CD4-positive, alpha-beta T cell treated with Interleukin-17A for 1 hour (primary cell): ENCODE data around the gene ADI1.
A peak's percentile ranks its signal among the peaks of the same experiment; 100 is the strongest.

Experiments used
- DNase-seq: peaks from one replicate; pipeline ENCODE4 v3.0.0-alpha.2; 2020

The ADI1 gene, protein sequence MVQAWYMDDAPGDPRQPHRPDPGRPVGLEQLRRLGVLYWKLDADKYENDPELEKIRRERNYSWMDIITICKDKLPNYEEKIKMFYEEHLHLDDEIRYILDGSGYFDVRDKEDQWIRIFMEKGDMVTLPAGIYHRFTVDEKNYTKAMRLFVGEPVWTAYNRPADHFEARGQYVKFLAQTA

GRCh38 chr2:3519255-3520205 is at the start of gene ADI1:
ADI1 (minus strand) TSS chr2:3519531; CDS start chr2:3519487, 44 bp downstream.
- peak; percentile 79 for DNase-seq

DNA sequence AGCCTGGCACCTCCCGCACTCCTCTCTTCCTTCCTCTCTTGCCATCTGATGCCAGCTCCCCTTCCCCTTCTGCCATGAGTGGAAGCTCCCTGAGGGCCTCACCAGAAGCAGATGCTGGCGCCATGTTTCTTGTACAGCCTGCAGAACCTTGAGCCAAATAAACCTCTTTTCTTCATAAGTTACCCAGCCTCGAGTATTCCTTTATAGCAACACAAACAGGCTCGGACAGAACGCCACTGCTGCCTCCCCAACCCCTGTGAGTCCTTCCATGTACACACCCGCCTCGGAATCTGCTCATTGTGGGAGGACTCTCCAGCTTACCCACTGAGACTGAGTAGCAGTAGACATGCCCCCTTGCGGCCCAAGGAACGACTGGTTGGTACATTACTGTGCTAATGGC is 47.5 kb upstream of the ADI1 start:
- no peak for DNase-seq

GRCh38 chr2:3565117-3565516 is 45.8 kb upstream of the ADI1 start:
- no peak for DNase-seq

DNA sequence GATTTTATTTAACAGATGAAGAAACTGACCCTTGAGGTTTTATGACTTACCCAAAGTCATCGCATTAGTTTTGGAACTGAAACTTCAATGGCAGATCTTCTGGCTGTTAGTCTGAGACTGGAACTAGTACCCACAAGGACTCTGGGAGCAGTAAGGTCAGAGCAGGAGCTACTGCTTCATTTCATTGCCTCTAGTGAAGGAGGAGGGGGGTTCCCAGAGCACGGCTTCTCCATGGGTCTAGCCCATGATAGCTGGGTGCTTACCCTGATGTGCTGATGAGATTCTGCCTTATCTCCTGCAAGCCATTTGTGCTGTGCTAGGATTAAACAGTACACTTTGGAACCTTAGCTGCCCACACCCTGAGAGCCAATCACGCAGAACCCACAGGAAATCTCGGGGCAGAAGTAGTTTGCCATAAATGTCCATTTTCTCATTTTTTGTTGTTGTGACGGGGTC is 44.2 kb upstream of the ADI1 start:
- DNase-seq = no peak

- DNase-seq = peak; percentile 97
Observed at GRCh38 chr2:3558205-3559014, 39.1 kb upstream of the ADI1 start, which contains the start of gene RNASEH1. RNASEH1 (minus strand) TSS chr2:3558333; CDS start chr2:3558260, 73 bp downstream.

- DNase-seq = no peak
Observed at GRCh38 chr2:3557639-3558204, 38.4 kb upstream of the ADI1 start.

DNA sequence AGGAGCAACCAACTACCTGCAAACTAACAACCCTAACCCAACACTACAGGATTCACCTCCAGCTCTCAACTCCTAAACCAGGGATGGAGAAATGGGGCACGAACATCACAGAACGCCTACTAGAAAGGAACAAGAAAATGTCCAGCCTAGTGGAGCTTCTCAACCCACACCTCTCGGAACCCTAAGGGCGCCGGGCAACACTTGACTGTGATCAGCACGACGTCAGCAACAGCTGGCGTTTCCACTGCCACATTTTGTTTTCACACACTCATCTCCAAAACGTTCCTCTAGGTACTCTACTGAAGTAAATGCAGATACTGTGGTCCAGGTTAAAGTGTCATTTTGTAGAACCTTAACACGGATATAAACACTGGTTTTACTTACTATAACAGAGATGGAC is 34.6 kb upstream of the ADI1 start:
- DNase-seq = no peak

GRCh38 chr2:3547915-3548314 is 28.6 kb upstream of the ADI1 start:
- DNase-seq = no peak

GRCh38 chr2:3545788-3546478 is 26.6 kb upstream of the ADI1 start:
- DNase-seq = no peak

- DNase-seq = no peak
Observed at GRCh38 chr2:3543023-3543683, 23.8 kb upstream of the ADI1 start.

- DNase-seq = no peak
Observed at GRCh38 chr2:3542107-3542506, 22.8 kb upstream of the ADI1 start.

DNA sequence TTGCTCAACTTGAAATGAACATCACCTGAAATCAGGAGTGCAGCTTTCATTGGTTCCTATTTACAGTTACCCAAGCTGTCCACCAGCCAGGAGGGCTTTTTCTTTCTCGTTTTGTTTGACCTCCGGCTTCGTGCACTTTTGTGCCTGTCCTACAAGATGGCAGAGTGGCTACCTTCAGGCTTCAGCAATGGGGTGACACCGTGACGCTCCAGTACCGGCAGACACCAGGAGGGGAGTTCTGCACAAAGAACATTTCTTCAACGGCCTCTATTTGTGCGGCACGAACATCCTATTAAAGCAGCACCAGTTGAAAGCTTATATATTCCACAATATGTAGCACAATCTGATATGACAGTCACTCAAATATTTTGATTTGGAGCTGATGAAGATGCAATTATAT is 20.5 kb upstream of the ADI1 start:
- no peak for DNase-seq

- DNase-seq = no peak
Observed at GRCh38 chr2:3536682-3537632, 17.6 kb upstream of the ADI1 start.

DNA sequence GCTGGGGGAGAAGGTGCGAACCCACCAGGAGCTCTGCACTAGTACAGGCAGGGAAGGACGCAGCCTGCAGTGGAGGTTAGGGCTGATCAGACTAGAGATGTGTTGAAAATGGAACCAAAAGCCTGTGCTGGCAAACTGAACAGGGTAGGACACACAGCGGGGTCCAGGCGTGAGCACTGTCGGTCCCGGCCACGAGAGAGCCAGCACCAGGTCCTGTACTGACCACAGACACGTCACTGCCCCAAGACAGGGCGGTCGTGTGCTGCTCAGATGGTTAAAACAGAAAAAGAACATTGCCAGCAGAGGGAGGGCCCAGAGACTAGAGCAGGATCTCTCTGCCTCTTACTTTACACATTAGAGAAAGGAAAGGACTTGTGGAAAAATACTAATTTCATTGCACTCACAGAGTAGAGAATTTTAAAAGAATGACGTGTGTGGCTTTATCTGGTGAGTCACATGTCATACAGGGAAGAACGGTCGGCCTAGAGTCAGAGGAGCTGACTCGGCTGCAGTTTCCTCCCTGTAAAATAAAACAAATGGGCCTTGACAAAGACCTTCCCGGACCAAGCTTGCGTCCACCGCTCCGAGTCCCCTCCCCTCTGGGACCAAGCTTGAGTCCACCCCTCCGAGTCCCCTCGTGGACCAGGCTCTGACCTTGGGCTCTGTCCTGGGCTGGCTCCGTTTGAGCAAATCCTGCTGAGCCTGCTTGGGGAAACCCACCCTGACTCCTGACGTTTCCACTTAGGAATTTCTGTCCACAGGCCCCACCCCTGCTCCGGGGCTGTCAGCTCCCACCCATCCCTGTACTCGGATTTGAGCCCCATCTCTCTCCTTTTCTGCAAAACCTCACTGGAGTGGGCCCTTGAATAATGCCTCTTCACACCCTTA is 16.7 kb upstream of the ADI1 start:
- DNase-seq = no peak

DNA sequence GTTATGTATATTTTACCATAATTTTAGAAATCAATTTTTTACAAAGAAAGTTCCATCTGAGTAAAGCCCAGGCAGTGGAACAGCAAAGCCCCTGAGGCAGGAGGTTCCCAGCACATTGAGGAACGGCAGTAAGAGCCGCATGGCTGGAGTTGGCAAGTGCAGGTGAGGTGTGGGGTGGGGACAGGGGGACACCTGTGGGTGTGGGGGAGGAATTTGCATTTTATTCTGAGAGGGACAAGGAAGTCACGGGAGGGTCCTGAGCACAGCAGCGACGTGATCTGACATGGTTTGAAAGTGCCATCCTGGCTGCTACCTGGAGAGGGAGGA is 16.1 kb upstream of the ADI1 start:
- DNase-seq = no peak

GRCh38 chr2:3534251-3534814 is 15.0 kb upstream of the ADI1 start:
- no peak for DNase-seq

- no peak for DNase-seq
Observed at GRCh38 chr2:3533836-3534235, 14.5 kb upstream of the ADI1 start.

DNA sequence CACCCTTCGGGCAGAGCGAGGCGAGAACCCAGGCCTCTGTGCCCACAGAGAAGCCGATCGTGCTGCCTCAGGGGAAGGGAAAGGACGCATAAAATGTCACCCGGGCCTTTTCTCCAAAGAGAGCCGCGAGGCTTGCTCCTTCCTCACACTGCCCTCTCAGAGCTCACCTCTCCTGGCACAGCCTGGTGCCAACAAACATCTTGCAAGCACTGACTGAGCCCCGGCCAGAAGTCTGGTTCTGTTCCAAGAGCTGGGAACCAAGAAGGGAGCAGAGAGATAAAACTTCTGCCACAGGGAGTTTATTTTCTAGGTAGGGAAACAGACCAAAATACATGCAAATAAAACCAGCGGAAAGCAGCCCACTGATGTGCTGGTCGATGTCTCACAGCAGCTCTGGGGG is 13.6 kb upstream of the ADI1 start:
- no peak for DNase-seq

GRCh38 chr2:3529316-3530025 is 10.1 kb upstream of the ADI1 start:
- no peak for DNase-seq
